GM12878 (cell line): ENCODE results near the gene TIMM9.

Experiments
- BRCA1 ChIP-seq: IDR thresholded peaks from 2 replicates; pipeline ENCODE4 v1.6.1; 2011; ENCODE audit warnings: low read depth, low read length, improper control_type of control experiment
- CBX5 ChIP-seq: sonication (generic); IDR thresholded peaks from 2 replicates; pipeline ENCODE4 v1.6.1; 2016; ENCODE audit warnings: low read depth, moderate library complexity, mild to moderate bottlenecking, inconsistent platforms
- EP300 ChIP-seq, 2 experiments: fragments of 150-350 bp in 1 of 2; IDR thresholded peaks; 2 replicates each; pipeline ENCODE4 v1.6.1; 2011 to 2012; ENCODE audit warnings: low read depth in 2 of 2, low read length in 2 of 2, borderline replicate concordance in 1 of 2, improper control_type of control experiment in 1 of 2, inconsistent platforms in 1 of 2; ENCODE audit not compliant: control insufficient read depth in 1 of 2
- GABPA ChIP-seq: IDR thresholded peaks from 2 replicates; pipeline ENCODE4 v1.6.1; 2014; ENCODE audit warnings: antibody characterized with exemption, low read depth, mild to moderate bottlenecking, inconsistent platforms
- JUND ChIP-seq: IDR thresholded peaks from 2 replicates; pipeline ENCODE4 v1.6.1; 2012; ENCODE audit warnings: low read depth, mild to moderate bottlenecking, low read length, improper control_type of control experiment, moderate library complexity
- NR2C2 ChIP-seq: IDR thresholded peaks from 2 replicates; pipeline ENCODE4 v1.6.1; 2011; ENCODE audit warnings: borderline replicate concordance, low read depth; ENCODE audit not compliant: control insufficient read depth, insufficient read length
- POLR2A ChIP-seq: IDR thresholded peaks from 2 replicates; pipeline ENCODE4 v1.6.1; 2011; ENCODE audit warnings: low read depth, mild to moderate bottlenecking, low read length
- RAD21 ChIP-seq: IDR thresholded peaks from 2 replicates; pipeline ENCODE4 v1.6.1; 2011; ENCODE audit warnings: mild to moderate bottlenecking, low read depth, low read length, moderate library complexity; ENCODE audit not compliant: insufficient read depth
- SREBF2 ChIP-seq: IDR thresholded peaks from 2 replicates; pipeline ENCODE4 v1.6.1; 2012; ENCODE audit warnings: mild to moderate bottlenecking, low read length
- TF ChIP-seq, protein P1 (sequence below): IDR thresholded peaks from 2 replicates; pipeline ENCODE4 v1.6.1; 2012; ENCODE audit warnings: low read length, inconsistent platforms
- TF ChIP-seq, protein P2 (sequence below), 3 experiments: IDR thresholded peaks in 2 of 3; conservative IDR thresholded peaks in 1 of 3; 2 replicates each; pipeline ENCODE4 v1.5.1; 2011; ENCODE audit warnings: low read depth in 3 of 3, low read length in 3 of 3, mild to moderate bottlenecking in 3 of 3, control low read depth in 2 of 3, moderate library complexity in 2 of 3, inconsistent platforms in 1 of 3, mixed read lengths in 1 of 3; ENCODE audit not compliant: control insufficient read depth in 2 of 3, insufficient read depth in 1 of 3; ENCODE audit errors: extremely low read depth in 1 of 3

DNA sequence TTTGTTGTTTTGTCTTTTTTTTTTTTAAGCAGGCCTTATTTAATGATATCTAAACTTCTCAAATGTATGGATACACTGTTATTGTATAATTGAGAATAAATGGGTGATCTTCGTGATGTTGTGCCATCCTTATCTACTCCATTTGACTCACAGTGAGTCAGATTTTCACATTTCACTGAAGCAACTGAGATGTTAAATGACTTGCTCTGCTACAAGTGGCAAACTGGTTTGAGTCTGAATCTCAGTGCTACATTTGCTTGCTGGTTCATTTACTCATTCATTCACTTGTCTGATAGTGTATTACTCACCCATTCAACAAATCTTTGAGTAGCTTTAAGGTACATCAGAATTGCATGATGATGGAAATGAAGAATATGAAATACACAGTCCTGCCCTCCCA is 2.8 kb upstream of the TIMM9 start:
- TF ChIP-seq, protein P1, sequence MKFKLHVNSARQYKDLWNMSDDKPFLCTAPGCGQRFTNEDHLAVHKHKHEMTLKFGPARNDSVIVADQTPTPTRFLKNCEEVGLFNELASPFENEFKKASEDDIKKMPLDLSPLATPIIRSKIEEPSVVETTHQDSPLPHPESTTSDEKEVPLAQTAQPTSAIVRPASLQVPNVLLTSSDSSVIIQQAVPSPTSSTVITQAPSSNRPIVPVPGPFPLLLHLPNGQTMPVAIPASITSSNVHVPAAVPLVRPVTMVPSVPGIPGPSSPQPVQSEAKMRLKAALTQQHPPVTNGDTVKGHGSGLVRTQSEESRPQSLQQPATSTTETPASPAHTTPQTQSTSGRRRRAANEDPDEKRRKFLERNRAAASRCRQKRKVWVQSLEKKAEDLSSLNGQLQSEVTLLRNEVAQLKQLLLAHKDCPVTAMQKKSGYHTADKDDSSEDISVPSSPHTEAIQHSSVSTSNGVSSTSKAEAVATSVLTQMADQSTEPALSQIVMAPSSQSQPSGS: no peak
- TF ChIP-seq, protein P2, sequence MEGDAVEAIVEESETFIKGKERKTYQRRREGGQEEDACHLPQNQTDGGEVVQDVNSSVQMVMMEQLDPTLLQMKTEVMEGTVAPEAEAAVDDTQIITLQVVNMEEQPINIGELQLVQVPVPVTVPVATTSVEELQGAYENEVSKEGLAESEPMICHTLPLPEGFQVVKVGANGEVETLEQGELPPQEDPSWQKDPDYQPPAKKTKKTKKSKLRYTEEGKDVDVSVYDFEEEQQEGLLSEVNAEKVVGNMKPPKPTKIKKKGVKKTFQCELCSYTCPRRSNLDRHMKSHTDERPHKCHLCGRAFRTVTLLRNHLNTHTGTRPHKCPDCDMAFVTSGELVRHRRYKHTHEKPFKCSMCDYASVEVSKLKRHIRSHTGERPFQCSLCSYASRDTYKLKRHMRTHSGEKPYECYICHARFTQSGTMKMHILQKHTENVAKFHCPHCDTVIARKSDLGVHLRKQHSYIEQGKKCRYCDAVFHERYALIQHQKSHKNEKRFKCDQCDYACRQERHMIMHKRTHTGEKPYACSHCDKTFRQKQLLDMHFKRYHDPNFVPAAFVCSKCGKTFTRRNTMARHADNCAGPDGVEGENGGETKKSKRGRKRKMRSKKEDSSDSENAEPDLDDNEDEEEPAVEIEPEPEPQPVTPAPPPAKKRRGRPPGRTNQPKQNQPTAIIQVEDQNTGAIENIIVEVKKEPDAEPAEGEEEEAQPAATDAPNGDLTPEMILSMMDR (IDR thresholded peaks at IDR 0.05 in 2 of 3, conservative IDR thresholded peaks at IDR 0.05 in 1 of 3; ENCODE audit: control insufficient read depth in 2 of 3, extremely low read depth in 1 of 3, insufficient read depth in 1 of 3, low read depth in 3 of 3, low read length in 3 of 3): no peak
- TF ChIP-seq SREBF2 (no peak), CBX5 (no peak), NR2C2 (no peak), JUND (no peak), POLR2A (no peak), GABPA (no peak), RAD21 (no peak), BRCA1 (no peak), EP300 (IDR thresholded peaks at IDR 0.05; ENCODE audit: borderline replicate concordance in 1 of 2, control insufficient read depth in 1 of 2, low read depth in 2 of 2, low read length in 2 of 2) (no peak)
